GM12878 (cell line): ENCODE data around the gene SKIL. TPM values are rescaled to one million over a fixed set of nuclear protein-coding genes. Genes with fewer than 3 reads are reported as not detected.

Source experiments
- ATAC-seq: fragments of 200-7000 bp; cut with Tn5 transposase; 3 replicates; pipeline ENCODE4 v1.9.1; 2020; ENCODE audit warnings: mild to moderate bottlenecking, moderate library complexity
- BruUV-seq: library from RNA; stranded (reverse); fragments of 400-500 nt; replicated peaks from 2 replicates; lab custom pipeline; 2021; lab: Mats Ljungman, UMichigan
- CTCF ChIA-PET: fragments of 300-600 bp; sonication (Branson Sonifier 250); formaldehyde crosslinking; extraction: SDS; loops from one replicate; lab custom pipeline; 2021; ENCODE audit warnings: inconsistent platforms; lab: Yijun Ruan, JAX
- POLR2A ChIA-PET: fragments of 350-600 bp; formaldehyde crosslinking; extraction: SDS; loops from one replicate; lab custom pipeline; 2021; ENCODE audit warnings: inconsistent platforms; lab: Charles Lee
- RAD21 ChIA-PET: fragments of 300-600 bp; sonication (Branson Sonifier 250); formaldehyde crosslinking; loops from one replicate; lab custom pipeline; 2023; ENCODE audit warnings: antibody characterized with exemption; ENCODE audit not compliant: unreplicated experiment; lab: Charles Lee
- SMC1A ChIA-PET: fragments of 300-600 bp; sonication (Branson Sonifier 250); formaldehyde crosslinking; loops from one replicate; lab custom pipeline; 2023; ENCODE audit not compliant: unreplicated experiment, uncharacterized antibody; lab: Charles Lee
- DNase-seq: peaks from one replicate; pipeline ENCODE4 v3.0.0-alpha.2; 2011; ENCODE audit warnings: low read depth, low spot score
- FAIRE-seq: peaks from 3 replicates; lab custom pipeline; 2011; peaks lifted over from hg19 to GRCh38; lab: Jason Lieb, UNC
- H2AFZ ChIP-seq: 2 replicates; pipeline ENCODE4 v1.6.0; 2011; ENCODE audit warnings: low read depth, low read length, control low read depth; ENCODE audit not compliant: control insufficient read depth
- H3K27ac ChIP-seq: 2 replicates; pipeline ENCODE4 v1.5.1; 2011; ENCODE audit warnings: control low read depth; ENCODE audit not compliant: control insufficient read depth, insufficient read depth
- H3K27me3 ChIP-seq, 2 experiments: replicated peaks in 1 of 2; 2 replicates each; pipeline versions ENCODE4 v1.6.0 to v1.6.1; 2011; ENCODE audit warnings: low read length in 1 of 2; ENCODE audit not compliant: control insufficient read depth in 2 of 2, insufficient read depth in 2 of 2
- H3K36me3 ChIP-seq, 2 experiments: 2 replicates each; pipeline ENCODE4 v1.5.1; 2011; ENCODE audit warnings: low read length in 1 of 2; ENCODE audit not compliant: control insufficient read depth in 2 of 2, insufficient read depth in 2 of 2
- H3K4me1 ChIP-seq: 2 replicates; pipeline ENCODE4 v1.6.1; 2011; ENCODE audit warnings: mild to moderate bottlenecking, low read length, moderate library complexity, mixed read lengths; ENCODE audit not compliant: control insufficient read depth, insufficient read depth
- H3K4me2 ChIP-seq: 2 replicates; pipeline ENCODE4 v1.6.0; 2011; ENCODE audit warnings: control low read depth; ENCODE audit not compliant: control insufficient read depth, insufficient read depth
- H3K4me3 ChIP-seq: fragments of 200-600 bp; sonication (generic); 2 replicates; pipeline ENCODE4 v1.5.1; 2016
- H3K79me2 ChIP-seq: 2 replicates; pipeline ENCODE4 v1.6.0; 2011; ENCODE audit warnings: low read length; ENCODE audit not compliant: control insufficient read depth, insufficient read depth
- H3K9ac ChIP-seq: 2 replicates; pipeline ENCODE4 v1.8.0; 2011; ENCODE audit warnings: low read length, control low read depth, mixed read lengths; ENCODE audit not compliant: control insufficient read depth, insufficient read depth
- H3K9me3 ChIP-seq: replicated peaks from 3 replicates; pipeline ENCODE4 v1.5.1; 2011; ENCODE audit warnings: mild to moderate bottlenecking, low read length; ENCODE audit not compliant: control insufficient read depth, insufficient read depth
- H4K20me1 ChIP-seq: 2 replicates; pipeline ENCODE4 v1.6.0; 2011; ENCODE audit not compliant: control insufficient read depth, insufficient read depth
- ATF7 ChIP-seq: fragments of 450-650 bp; IDR thresholded peaks from 2 replicates; pipeline ENCODE4 v1.6.1; 2016; ENCODE audit warnings: low read depth, mild to moderate bottlenecking
- CBFB ChIP-seq: IDR thresholded peaks from 2 replicates; pipeline ENCODE4 v1.6.1; 2016; ENCODE audit warnings: antibody characterized with exemption, low read depth
- KDM1A ChIP-seq: fragments of 200-600 bp; sonication (generic); IDR thresholded peaks from 2 replicates; pipeline ENCODE4 v1.6.1; 2016; ENCODE audit warnings: borderline replicate concordance
- KLF5 ChIP-seq: fragments of 450-650 bp; IDR thresholded peaks from 2 replicates; pipeline ENCODE4 v1.6.1; 2014; ENCODE audit warnings: mild to moderate bottlenecking; ENCODE audit not compliant: partially characterized antibody
- SMARCA5 ChIP-seq: fragments of 450-650 bp; IDR thresholded peaks from 2 replicates; pipeline ENCODE4 v1.6.1; 2017; ENCODE audit warnings: mild to moderate bottlenecking
- TCF7 ChIP-seq: IDR thresholded peaks from 2 replicates; pipeline ENCODE4 v1.6.1; 2014; ENCODE audit warnings: antibody characterized with exemption, borderline replicate concordance
- ZNF274 ChIP-seq: IDR thresholded peaks from one replicate; pipeline ENCODE4 v1.8.0; 2011; ENCODE audit not compliant: insufficient read length, insufficient read depth
- WGBS: methylation state at CpG from one replicate; pipeline ENCODE4 v1.1.6; 2016; ENCODE audit warnings: low lambda C conversion rate; ENCODE audit not compliant: insufficient replicate concordance, insufficient coverage; ENCODE audit errors: missing lambda C conversion rate; 5-methylcytosine and 5-hydroxymethylcytosine counted together
- in situ Hi-C: fragments of 300-500 bp; cut with MboI; formaldehyde crosslinking; loops from 9 replicates; pipeline ENCODE4 v1.14.3; 2018; ENCODE audit warnings: mixed read lengths
- intact Hi-C: fragments of 100-400 bp; cut with micrococcal nuclease; formaldehyde crosslinking; loops from one replicate; pipeline ENCODE4 v1.14.2; 2022; ENCODE audit not compliant: unreplicated experiment
- polyA plus RNA-seq, 11 experiments: library from polyadenylated mRNA; depleted of rRNA in 4 of 11; unstranded in 6 of 11; stranded (reverse) in 5 of 11; fragments of >200 nt; fragmentation: Nextera tagmentation in 4 of 11; fragmentation: Illumina TruSeq in 1 of 11; extraction: Ambion mirVana in 4 of 11; extraction: Trizol in 1 of 11; gene quantifications; 1 replicate in 1 of 11; 2 replicates in 10 of 11; pipeline versions ENCODE4 v1.2.1 to v1.2.3, GENCODE V29; 2011 to 2016; ENCODE audit warnings: inconsistent platforms in 2 of 11, missing spikeins in 2 of 11, low read depth in 1 of 11
- total RNA-seq, 4 experiments: library from RNA; depleted of rRNA in 3 of 4; stranded (reverse); fragments of >200 nt in 3 of 4; fragmentation: Illumina TruSeq in 1 of 4; extraction: Trizol in 1 of 4; gene quantifications; 2 replicates each; pipeline versions ENCODE4 v1.2.1 to v1.2.3, GENCODE V29; 2013 to 2021
- TF ChIP-seq, protein P1 (sequence below): fragments of 450-650 bp; IDR thresholded peaks from 2 replicates; pipeline ENCODE4 v1.6.1; 2018; ENCODE audit warnings: mild to moderate bottlenecking, low read depth, moderate library complexity; ENCODE audit not compliant: partially characterized antibody

Gene SKIL
- total and polyA plus RNA-seq, 10 of the 15 experiments (the other 5 are each of a cell fraction or from before 2014, with no cell fraction given), result 2.7 to 14.8 (median 6.7) TPM

DNA sequence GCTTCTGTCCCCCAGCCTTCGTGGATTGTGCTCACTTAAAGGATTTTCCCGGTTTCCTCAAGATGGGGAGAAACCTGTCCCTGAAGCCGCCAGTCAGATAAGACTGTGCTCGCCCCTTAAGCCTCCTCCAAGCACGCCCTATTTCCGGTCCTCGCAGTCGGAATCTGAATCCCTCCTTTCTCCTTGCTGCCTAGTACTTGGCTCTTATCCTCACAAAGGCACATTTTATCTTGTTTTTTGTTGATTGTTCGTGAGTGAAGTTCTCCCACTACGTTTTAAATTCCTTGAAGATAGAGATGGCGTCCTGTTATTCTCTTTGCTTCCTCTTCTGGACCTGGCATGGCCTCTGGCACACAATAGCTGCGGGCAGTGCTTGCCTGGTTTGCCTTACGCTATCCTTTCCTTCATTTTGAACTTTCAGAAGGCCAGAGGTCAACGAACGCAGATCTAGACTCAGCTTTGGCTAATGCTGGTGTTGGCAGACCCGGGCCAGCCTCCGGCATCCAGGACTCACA lies 62.8 kb downstream of the SKIL start:
- Histone ChIP-seq H3K36me3 (no peaks in the 10 kb centered on the region), H3K27me3 (peaks cover 11 to 19% of the 10 kb centered on the region in 2 experiments; a peak in 3 of 4 replicates), H4K20me1 (no peaks in the 10 kb centered on the region; the same call in 1 of the 2 replicates), H3K9ac (no peak overlapping the region), H3K4me2 (no peak overlapping the region), H3K27ac (no peak overlapping the region), H3K4me1 (no peaks in the 10 kb centered on the region), H3K9me3 (no peaks in the 10 kb centered on the region), H2AFZ (no peak overlapping the region), H3K79me2 (no peaks in the 10 kb centered on the region), H3K4me3 (no peak overlapping the region)
- 56% methylated on average over 17 of the region's 17 CpGs for WGBS
- ATAC-seq (no peak), FAIRE-seq (no peak), DNase-seq (no peak)
- intact Hi-C loops, result no loop called here
- in situ Hi-C loops, result loop anchor here (5.0 kb wide), 1 partner anchor 267 kb away; no protein-coding TSS in a partner anchor
- ChIA-PET RAD21 (no interaction called here), CTCF (no interaction called here), SMC1A (no interaction called here), POLR2A (no interaction called here)
- TF ChIP-seq KLF5 (no peak), SMARCA5 (no peak), KDM1A (no peak), ZNF274 (no peak), TCF7 (no peak), ATF7 (no peak), CBFB (no peak)
- TF ChIP-seq, protein P1, sequence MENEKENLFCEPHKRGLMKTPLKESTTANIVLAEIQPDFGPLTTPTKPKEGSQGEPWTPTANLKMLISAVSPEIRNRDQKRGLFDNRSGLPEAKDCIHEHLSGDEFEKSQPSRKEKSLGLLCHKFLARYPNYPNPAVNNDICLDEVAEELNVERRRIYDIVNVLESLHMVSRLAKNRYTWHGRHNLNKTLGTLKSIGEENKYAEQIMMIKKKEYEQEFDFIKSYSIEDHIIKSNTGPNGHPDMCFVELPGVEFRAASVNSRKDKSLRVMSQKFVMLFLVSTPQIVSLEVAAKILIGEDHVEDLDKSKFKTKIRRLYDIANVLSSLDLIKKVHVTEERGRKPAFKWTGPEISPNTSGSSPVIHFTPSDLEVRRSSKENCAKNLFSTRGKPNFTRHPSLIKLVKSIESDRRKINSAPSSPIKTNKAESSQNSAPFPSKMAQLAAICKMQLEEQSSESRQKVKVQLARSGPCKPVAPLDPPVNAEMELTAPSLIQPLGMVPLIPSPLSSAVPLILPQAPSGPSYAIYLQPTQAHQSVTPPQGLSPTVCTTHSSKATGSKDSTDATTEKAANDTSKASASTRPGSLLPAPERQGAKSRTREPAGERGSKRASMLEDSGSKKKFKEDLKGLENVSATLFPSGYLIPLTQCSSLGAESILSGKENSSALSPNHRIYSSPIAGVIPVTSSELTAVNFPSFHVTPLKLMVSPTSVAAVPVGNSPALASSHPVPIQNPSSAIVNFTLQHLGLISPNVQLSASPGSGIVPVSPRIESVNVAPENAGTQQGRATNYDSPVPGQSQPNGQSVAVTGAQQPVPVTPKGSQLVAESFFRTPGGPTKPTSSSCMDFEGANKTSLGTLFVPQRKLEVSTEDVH, result no peak
- BruUV-seq, result no TSS peak
